H1 (cell line): Measurements from ENCODE around the gene GOLGB1. TPM values are rescaled to one million over a fixed set of nuclear protein-coding genes. Genes with fewer than 3 reads are reported as not detected.

Experiments used
- ATF3 ChIP-seq: IDR thresholded peaks from 2 replicates; pipeline ENCODE4 v1.6.1; 2011; ENCODE audit warnings: low read depth, mild to moderate bottlenecking, low read length; ENCODE audit not compliant: insufficient read depth
- CBX5 ChIP-seq: fragments of 300-800, 300-1000 bp; sonication (generic); IDR thresholded peaks from 2 replicates; pipeline ENCODE4 v1.7.1; 2016; ENCODE audit warnings: antibody characterized with exemption, low read length, low read depth
- EZH2 ChIP-seq: fragments of 200-600 bp; sonication (generic); IDR thresholded peaks from 2 replicates; pipeline ENCODE4 v1.7.1; 2012; ENCODE audit warnings: low read depth, mild to moderate bottlenecking, moderate library complexity, low read length, inconsistent platforms; ENCODE audit not compliant: severe bottlenecking
- GABPA ChIP-seq: IDR thresholded peaks from 2 replicates; pipeline ENCODE4 v1.6.1; 2011; ENCODE audit warnings: mild to moderate bottlenecking, low read length, moderate library complexity, borderline replicate concordance; ENCODE audit not compliant: insufficient read depth
- SUZ12 ChIP-seq: fragments of 200-600 bp; sonication (generic); IDR thresholded peaks from 2 replicates; pipeline ENCODE4 v1.6.1; 2012; ENCODE audit warnings: mild to moderate bottlenecking, inconsistent platforms, low read length, moderate library complexity, mixed read lengths
- YY1 ChIP-seq: IDR thresholded peaks from 2 replicates; pipeline ENCODE4 v1.6.1; 2011; ENCODE audit warnings: low read depth, mild to moderate bottlenecking, low read length
- polyA plus RNA-seq, 7 experiments: library from polyadenylated mRNA; depleted of rRNA in 3 of 7; stranded (reverse) in 5 of 7; unstranded in 2 of 7; fragments of >200 nt in 5 of 7; fragments of 200-250 nt in 2 of 7; gene quantifications; 1 replicate in 5 of 7; 2 replicates in 1 of 7; 4 replicates in 1 of 7; pipeline versions ENCODE4 v1.2.1 to v1.2.3, GENCODE V29; 2011 to 2013; ENCODE audit warnings: missing spikeins in 2 of 7, mixed read lengths in 2 of 7
- total RNA-seq: library from RNA; stranded (reverse); fragmentation: NEBNext Ultra II Directional; extraction: Animal tissue kit (Norgen Biotek cat#: 25700); gene quantifications from 2 replicates; pipeline ENCODE4 v1.2.1, GENCODE V29; 2021
- TF ChIP-seq, protein P1 (sequence below): fragments of 300-600 bp; sonication (generic); IDR thresholded peaks from 2 replicates; pipeline ENCODE4 v1.7.1; 2012; ENCODE audit warnings: low read length, moderate library complexity, mild to moderate bottlenecking, inconsistent platforms; ENCODE audit not compliant: insufficient replicate concordance

GOLGB1 gene
- total and polyA plus RNA-seq, 2 of the 8 experiments (the other 6 are each of a cell fraction or from before 2014, with no cell fraction given): 5.9 to 28.5 TPM

DNA sequence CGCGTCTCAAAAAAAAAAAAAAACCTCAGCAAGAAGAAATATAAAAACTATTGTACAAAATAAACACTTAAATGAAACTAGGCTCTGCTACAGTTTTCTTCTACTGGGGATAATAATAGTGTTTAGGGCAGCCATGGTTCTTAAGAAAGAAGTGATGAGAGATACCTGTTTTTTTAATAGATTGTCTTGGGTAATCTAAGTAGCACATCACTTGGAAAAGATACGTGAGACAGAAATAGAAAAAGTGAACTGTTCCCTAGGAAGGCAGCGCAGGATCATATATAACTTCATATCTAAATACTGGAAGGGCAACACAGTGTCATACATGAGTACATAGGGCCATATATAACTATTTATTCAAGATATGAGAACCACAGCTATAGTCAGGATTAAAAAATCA is 11.9 kb downstream of the GOLGB1 start (continued):
- TF ChIP-seq, protein P1, sequence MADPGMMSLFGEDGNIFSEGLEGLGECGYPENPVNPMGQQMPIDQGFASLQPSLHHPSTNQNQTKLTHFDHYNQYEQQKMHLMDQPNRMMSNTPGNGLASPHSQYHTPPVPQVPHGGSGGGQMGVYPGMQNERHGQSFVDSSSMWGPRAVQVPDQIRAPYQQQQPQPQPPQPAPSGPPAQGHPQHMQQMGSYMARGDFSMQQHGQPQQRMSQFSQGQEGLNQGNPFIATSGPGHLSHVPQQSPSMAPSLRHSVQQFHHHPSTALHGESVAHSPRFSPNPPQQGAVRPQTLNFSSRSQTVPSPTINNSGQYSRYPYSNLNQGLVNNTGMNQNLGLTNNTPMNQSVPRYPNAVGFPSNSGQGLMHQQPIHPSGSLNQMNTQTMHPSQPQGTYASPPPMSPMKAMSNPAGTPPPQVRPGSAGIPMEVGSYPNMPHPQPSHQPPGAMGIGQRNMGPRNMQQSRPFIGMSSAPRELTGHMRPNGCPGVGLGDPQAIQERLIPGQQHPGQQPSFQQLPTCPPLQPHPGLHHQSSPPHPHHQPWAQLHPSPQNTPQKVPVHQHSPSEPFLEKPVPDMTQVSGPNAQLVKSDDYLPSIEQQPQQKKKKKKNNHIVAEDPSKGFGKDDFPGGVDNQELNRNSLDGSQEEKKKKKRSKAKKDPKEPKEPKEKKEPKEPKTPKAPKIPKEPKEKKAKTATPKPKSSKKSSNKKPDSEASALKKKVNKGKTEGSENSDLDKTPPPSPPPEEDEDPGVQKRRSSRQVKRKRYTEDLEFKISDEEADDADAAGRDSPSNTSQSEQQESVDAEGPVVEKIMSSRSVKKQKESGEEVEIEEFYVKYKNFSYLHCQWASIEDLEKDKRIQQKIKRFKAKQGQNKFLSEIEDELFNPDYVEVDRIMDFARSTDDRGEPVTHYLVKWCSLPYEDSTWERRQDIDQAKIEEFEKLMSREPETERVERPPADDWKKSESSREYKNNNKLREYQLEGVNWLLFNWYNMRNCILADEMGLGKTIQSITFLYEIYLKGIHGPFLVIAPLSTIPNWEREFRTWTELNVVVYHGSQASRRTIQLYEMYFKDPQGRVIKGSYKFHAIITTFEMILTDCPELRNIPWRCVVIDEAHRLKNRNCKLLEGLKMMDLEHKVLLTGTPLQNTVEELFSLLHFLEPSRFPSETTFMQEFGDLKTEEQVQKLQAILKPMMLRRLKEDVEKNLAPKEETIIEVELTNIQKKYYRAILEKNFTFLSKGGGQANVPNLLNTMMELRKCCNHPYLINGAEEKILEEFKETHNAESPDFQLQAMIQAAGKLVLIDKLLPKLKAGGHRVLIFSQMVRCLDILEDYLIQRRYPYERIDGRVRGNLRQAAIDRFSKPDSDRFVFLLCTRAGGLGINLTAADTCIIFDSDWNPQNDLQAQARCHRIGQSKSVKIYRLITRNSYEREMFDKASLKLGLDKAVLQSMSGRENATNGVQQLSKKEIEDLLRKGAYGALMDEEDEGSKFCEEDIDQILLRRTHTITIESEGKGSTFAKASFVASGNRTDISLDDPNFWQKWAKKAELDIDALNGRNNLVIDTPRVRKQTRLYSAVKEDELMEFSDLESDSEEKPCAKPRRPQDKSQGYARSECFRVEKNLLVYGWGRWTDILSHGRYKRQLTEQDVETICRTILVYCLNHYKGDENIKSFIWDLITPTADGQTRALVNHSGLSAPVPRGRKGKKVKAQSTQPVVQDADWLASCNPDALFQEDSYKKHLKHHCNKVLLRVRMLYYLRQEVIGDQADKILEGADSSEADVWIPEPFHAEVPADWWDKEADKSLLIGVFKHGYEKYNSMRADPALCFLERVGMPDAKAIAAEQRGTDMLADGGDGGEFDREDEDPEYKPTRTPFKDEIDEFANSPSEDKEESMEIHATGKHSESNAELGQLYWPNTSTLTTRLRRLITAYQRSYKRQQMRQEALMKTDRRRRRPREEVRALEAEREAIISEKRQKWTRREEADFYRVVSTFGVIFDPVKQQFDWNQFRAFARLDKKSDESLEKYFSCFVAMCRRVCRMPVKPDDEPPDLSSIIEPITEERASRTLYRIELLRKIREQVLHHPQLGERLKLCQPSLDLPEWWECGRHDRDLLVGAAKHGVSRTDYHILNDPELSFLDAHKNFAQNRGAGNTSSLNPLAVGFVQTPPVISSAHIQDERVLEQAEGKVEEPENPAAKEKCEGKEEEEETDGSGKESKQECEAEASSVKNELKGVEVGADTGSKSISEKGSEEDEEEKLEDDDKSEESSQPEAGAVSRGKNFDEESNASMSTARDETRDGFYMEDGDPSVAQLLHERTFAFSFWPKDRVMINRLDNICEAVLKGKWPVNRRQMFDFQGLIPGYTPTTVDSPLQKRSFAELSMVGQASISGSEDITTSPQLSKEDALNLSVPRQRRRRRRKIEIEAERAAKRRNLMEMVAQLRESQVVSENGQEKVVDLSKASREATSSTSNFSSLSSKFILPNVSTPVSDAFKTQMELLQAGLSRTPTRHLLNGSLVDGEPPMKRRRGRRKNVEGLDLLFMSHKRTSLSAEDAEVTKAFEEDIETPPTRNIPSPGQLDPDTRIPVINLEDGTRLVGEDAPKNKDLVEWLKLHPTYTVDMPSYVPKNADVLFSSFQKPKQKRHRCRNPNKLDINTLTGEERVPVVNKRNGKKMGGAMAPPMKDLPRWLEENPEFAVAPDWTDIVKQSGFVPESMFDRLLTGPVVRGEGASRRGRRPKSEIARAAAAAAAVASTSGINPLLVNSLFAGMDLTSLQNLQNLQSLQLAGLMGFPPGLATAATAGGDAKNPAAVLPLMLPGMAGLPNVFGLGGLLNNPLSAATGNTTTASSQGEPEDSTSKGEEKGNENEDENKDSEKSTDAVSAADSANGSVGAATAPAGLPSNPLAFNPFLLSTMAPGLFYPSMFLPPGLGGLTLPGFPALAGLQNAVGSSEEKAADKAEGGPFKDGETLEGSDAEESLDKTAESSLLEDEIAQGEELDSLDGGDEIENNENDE: no peak
- no peak for TF ChIP-seq EZH2
- TF ChIP-seq YY1: no peak
- TF ChIP-seq SUZ12: no peak
- no peak for TF ChIP-seq GABPA
- no peak for TF ChIP-seq CBX5
- no peak for TF ChIP-seq ATF3
